HG03439 (cell line): ENCODE measurements around the gene CCDC150.
A peak's percentile ranks its signal among the peaks of the same experiment; 100 is the strongest.
"Not testable (repeated sequence)": the region's sequence is repeated elsewhere in the genome, so short reads cannot be mapped to it uniquely, and the experiment has no call there.

Experiments
- ATAC-seq: cut with Tn5 transposase; IDR thresholded peaks from one replicate; pipeline ENCODE4 v1.9.1; 2021; ENCODE audit warnings: mild to moderate bottlenecking, moderate library complexity; ENCODE audit not compliant: unreplicated experiment

CCDC150 gene

DNA sequence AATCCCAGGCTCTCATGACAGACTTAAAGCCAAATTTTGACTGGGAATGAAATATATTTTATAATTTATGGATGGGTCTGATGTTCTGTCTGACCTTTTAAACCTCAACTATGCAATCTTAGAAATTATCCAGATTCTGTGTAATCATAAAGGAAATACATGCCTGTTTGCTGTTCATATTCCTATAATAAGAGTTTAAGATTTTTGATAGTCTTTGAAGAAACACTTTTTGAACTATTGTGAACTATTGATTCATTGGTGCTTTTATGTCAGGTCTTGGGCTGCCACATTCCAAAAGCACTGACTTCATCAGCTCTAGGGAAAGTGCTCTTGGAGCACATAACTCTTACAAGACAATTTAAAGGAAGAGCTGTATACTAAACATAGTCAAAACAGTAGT lies 64.2 kb downstream of the CCDC150 start:
- ATAC-seq, result no peak

DNA sequence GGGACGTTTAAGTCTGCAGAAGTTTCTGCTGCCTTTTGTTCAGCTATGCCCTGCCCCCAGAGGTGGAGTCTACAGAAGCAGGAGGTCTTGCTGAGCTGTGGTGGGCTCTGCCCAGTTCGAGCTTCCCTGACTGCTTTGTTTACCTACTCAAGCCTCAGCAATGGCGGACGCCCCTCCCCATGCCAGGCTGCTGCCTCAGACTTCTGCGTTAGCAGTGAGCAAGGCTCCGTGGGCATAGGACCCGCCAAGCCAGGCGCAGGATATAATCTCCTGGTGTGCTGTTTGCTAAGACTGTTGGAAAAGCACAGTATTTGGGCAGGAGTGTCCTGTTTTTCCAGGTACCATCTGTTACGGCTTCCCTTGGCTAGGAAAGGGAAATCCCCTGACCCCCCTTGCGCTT lies 70.5 kb downstream of the CCDC150 start:
- ATAC-seq, result not testable (repeated sequence)

DNA sequence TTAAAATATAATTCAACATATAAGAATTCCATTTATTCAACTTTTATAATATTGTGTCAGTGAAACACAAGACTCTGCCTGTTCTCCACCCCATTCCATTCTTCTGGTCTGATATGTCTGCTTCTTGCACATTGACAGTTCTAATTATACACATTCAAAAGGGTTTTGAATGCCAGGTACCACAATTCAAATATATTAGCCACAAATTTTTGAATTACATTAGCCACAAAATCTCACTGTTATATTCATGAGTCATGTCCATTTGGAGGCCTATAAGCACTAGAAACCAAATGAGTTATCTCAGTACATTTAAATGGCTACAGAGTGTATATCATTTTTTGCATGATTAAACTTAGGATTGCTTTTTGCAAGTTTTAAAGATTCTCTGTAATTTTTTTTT lies 72.1 kb downstream of the CCDC150 start:
- no peak for ATAC-seq

DNA sequence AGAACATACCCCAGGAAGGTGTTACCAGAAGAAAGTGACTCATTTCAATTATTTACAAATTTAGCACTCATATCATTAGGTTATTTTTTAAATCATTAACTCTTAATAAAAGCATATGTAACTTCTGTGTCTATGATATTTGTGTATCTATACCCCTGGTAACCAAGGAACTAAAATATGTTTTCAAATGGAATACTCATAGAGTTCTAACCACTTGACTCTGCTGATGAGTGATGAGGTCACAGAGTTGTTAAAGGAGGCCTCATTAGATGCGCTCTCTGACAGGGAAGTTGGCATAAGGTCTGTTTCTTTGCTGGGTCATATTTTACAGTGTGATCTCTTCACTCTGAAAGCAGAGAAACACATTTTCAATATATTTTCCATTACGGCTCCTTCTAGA lies 73.4 kb downstream of the CCDC150 start:
- ATAC-seq, result no peak

DNA sequence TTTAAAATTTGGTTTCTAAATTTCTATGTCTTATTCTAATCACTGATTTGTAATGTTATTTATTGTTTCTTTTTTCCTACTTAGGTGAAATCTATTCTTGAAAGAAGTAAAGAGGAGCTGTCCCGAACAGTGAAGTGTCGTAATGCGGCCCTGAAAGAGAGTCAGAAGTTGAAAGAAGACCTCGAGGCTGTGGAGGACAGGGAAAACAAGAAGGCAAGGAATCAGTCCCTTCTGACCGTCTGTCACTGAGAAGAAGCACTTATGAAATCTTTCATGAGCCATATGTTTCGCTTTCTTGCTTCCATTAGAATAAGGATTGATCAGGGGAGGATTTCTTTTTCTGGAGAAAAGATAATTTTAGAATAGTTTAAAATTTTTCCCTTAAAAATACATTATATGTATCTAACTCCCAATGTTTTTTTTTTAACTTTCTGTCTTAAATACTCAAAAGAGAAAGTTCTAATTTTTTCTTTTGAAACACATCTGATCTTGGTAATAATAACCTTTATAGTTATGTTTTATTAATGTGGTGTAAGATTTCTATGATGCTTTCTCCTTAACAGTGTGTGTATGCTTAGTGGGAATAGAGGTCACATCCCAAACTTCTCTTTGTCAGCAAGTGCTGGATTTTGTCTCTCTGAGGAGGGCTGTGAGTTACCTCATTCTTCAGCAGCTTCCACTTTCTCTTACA lies 79.0 kb downstream of the CCDC150 start:
- no peak for ATAC-seq

DNA sequence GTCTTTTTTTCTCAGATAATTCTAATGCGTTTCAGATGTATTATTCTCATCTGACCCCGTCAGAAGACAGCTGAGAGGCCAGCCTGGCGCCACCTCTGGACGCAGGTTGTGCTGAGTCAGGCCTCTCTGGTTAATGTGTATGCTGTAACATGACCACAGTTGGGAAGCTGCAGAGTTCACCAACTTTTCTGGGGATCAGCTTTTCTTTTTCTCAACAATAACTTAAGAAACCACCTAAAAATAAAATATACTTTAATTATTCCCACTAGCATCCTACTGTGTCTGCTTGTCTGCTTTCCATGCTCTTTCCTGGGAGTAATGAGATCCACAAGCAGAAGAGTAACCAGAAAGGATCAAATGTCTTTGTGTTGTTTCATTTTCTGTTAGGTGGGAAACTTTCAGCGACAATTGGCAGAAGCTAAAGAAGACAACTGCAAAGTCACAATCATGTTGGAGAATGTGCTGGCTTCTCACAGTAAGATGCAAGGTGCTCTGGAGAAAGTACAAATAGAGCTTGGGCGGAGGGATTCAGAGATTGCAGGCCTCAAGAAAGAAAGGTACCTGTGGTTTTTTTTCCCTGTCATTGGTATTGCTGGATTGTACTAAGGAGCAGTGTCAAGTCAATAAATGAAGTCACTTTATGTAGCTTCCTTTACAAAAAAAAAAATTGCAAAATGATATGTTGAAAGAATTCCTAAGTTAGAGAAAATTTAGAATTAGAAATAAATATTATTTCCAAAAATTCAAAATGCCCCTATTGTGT lies 79.8 kb downstream of the CCDC150 start:
- no peak for ATAC-seq

DNA sequence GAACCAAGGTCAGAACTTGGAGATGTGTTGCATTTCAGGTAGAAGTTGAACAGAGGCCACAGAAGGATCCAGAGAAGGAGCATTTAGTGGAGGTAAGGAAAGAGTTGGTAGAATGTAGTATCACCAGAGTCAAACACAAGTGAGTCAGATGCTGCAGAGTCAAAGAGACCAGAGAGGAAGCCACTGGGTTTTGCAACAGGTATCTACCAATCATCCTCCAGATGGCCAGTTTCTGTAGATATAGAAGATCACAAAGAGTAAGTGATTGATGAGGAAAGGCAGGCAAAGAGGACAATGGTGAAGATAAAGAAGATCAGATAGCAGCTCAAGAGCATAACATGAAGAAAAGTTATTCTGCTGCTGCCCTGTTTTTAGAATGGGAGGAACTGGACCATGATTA lies 84.1 kb downstream of the CCDC150 start:
- ATAC-seq, result no peak

DNA sequence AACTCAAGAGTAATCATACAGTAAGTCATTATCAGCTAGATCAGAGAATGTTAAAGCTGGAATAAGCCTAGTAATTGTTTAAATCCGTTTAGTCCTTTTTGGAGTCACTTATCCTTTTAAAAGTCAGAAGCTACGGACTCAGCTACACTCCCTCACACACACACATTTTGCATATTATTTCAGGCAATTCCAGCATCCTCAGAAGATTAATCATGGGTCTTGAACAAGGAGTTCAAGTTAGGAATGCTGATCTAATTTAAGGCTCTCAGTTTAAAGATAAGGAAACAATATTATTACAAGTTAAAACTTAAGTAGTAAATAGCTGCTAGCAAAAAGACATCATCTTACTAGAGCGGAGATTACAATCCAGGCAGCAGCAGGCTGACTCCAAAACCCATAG lies 85.7 kb downstream of the CCDC150 start:
- no peak for ATAC-seq

DNA sequence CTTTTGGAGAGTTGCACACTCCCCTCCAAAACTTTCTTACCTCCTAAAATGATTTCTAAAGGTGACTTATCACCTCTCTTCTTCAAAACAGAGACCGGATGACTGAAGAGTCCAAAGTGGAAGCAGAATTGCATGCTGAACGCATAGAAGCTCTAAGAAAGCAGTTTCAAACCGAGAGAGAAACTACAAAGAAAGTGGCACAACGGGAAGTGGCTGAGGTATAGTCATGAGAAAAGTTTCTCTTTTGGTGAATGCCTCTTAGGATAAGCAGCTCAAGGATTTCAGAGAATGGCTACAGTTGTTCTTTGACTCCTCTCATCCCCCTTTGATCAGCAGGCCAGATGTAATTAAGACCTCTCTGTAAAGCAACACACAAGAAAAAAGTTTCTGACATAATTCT lies 86.4 kb downstream of the CCDC150 start:
- ATAC-seq, result no peak

DNA sequence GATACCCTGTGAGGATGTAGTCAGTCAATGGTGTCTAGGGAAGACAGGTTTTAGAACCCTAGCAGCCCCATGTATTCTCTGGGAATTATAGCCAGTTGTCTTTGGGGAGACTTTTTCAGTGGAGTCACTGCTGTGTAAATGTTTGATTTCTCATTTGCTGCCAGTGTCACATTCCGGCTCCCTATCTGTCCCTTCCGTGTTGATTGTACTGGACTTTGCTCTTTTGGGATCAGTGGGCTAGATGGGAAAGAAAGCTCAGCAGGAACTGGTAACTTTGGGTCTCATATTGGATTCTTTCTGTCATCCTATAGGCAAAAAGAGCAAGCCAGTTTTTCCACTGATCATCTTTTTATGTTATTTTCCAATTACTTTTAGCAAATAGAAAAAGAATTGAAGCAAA lies 89.9 kb downstream of the CCDC150 start:
- ATAC-seq, result no peak

DNA sequence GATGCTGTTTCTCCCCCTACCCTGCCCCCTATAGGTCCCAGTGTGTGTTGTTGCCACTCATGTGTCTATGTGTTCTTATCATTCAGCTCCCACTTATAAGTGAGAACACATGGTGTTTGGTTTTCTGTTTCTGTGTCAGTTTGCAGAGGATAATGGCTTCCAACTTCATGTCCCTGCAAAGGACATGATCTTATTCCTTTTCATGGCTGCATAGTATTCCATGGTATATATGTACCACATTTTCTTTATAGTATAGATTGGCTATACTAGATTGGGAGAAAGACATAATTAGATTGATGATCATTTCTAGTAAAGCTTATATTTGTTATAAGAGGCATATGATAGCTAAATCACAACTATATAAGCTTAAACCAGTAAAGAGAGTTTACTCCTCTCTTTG lies 97.1 kb downstream of the CCDC150 start:
- not testable (repeated sequence) for ATAC-seq

DNA sequence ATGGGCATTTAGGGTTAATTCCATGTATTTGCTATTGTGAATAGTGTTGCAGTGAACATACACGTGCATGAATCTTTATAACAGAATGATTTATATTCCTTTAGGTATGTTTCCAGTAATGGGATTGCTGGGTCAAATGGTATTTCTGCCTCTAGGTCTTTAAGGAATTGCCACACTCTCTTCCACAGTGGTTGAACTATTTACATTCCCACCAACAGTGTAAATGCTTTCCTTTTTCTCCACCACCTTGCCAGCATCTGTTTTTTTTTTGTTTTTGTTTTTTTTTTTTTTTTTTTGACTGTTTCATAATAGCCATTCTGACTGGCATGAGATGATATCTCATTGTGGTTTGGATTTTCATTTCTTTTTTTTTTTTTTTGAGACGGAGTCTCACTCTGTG lies 97.5 kb downstream of the CCDC150 start:
- no peak for ATAC-seq

DNA sequence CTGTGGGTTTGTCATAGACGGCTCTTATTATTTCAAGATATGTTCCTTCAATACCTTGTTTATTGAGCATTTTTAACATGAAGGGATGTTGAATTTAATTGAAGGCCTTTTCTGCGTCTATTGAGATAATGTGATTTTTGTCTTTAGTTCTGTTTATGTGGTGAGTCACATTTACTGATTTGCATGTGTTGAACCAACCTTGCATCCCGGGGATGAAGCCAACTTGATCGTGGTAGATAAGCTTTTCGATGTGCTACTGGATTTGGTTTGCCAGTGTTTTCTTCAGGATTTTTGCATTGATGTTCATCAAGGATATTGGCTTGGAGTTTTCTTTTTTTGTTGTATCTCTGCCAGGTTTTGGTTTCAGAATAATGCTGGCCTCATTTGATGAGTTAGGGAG lies 99.5 kb downstream of the CCDC150 start:
- ATAC-seq, result no peak

DNA sequence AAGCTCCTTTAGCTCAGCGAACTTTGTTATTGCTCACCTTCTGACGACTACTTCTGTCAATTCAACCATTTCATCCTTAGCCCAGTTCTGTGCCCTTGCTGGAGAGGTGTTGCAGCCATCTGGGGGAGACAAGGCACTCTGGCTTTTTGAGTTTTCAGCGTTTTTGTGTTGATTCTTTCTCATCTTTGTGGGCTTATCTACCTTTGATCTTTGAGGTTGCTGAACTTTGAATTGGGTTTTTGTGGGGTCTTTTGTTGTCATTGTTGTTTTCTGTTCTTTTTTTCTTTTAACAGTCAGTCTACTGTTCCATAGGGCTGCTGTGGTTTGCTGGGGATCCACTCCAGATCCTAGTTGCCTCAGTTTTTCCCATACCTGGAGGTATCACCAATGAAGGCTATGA lies 102.7 kb downstream of the CCDC150 start:
- ATAC-seq, result no peak

DNA sequence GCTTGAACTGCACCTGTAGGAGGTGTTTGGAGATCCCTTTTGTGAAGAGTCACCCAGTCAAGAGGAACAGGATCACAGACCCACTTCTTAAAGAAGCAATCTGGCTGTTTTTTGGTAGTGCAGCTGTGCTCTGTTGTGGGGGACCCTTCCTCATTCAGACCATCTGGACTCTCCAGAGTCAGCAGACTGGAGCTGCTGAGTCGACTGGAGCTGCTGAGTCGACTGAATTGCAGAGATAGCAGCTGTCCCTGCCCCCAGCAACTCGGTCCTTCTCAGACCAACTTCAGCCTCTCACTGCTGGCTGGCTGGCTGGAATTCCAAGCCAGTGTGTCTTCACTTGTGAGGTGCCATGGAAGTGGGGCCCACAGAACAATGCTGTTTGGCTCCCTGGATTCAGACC lies 103.2 kb downstream of the CCDC150 start:
- ATAC-seq, result no peak

DNA sequence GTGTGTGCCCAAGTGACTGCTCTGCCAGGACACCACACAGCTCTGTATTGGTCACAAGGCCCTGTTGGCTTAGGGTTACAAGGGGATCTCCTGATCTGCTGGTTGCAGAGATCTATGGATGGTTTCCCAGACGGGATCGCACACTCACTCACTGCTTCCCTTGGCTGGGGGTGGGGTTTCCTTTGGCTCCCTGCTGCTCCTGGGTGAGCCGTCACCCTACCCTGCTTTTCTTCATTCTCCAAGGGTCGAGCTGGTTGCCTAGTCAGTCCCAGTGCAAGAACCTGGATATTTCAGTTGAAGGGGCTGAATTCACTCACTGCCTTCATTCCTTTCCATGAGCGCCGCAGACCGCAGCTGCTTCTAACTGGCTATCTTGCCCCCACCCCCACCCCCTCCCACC lies 103.7 kb downstream of the CCDC150 start:
- ATAC-seq, result no peak

DNA sequence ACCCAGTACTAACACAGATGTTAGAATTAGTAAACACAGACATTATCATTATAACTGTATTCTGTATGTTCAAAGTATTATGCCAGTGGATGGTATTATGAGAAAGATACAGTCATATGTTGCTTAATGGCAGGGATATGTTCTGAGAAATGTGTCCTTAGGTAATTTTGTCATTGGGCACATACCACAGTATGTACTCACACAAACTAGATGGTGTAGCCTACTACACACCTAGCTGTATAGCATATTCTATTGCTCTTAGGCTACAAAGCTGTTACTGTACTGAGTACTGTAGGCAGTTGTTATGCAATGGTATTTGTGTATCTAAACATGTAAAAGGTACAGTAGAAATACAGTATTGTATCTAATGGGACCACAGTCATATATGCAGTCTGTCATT lies 106.2 kb downstream of the CCDC150 start:
- no peak for ATAC-seq

DNA sequence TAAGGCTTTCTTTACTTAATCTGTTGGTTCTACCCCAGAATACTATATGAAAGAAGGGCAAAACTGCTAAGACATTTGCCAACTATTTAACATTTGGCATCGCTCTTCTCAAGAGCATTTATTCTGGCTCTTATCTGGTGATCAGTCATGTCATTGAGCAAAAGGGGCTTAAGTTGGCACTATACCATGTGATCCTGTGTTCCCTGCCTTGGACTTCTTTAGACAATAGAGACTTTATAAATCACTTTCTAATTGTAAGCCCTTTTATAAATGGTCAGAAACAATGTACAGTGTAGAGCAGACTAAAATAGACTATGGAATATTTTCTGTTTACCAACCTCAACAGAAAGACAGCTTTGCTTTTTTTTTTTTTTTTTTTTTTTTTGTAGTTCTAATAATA lies 107.9 kb downstream of the CCDC150 start:
- no peak for ATAC-seq

DNA sequence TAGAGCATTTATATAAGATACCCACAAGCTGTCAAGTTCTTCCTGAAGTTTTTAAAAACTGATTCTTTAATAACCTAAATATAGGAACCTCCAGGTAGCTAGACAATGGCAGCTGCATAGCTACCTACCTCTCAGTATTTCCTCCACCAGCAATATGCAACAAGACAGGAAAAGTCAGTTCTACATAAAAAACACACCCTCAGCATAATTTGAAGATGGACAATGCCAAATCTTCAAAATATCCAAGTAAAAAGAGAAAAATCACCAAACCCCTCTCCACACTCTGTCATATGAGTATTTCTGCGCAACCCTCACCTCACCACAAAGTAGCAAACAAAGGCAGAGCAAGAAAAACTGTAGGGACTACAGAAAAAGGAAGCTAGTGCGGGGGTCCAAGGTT lies 108.6 kb downstream of the CCDC150 start:
- no peak for ATAC-seq

DNA sequence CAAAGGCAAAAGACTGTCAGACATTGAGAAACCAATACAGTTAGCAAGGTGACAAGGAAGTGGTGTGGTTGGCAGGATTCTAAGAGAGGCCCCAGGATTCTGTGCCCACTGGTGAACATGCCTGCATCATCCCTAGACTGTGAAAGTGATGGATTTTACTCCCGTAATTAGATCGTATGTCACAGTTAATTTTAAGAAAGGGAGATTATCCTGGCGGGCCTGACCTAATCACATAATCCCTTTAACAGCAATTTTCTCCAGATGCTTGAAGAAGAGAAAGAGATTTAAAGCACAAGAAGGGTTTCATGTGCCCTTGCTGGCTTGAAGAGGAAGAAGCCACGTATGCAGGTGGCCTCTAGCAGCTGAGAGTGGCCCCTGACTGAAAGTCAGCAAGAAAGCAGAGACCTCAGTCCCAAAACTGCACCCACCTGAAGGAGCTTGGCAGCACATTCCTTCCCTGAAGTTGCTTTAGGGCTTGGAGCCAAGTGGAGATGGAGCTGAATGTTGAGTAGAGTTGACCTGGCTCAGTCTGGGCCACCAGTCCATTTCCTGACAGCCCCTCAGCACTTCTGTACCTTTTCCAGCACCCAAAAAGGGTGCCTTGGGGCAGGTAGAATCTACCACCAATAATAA lies 110.9 kb downstream of the CCDC150 start:
- peak; percentile 25 for ATAC-seq

DNA sequence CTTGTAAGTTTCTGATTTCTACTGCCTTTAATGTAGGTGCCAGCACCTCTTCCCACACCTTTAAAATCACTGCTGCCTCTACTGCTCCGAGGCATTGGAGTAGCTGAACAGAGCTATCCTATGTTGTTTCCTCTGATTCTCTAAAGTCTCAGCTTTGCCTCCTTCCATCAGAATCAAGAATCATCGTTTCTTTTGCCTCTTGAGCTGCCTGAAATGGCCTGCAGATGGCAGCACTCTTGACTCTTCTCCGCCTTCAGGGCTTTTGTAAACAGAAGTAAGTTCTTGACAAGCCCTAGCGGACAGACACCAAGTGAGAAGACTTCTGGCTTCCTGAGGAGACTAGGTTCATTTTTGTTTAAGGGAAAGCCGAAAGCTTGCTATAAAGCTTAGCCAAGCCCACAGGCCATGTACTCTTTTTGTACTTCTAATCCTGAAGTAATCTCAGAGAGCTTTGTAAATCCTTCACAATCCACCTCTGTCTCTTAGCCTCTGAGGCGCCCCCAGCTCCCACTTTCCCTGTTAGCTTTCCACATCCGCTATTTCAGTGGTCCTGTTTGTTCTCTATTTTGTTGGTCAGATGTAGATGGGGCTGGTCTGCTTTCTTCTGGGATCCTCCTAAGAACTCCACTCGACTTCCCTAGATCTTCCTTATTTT lies 111.6 kb downstream of the CCDC150 start:
- peak; percentile 93 for ATAC-seq
